Measurements from ENCODE around the gene GNMT.
"Not testable (repeated sequence)": the region's sequence is repeated elsewhere in the genome, so short reads cannot be mapped to it uniquely, and the experiment has no call there.

GNMT gene

GRCh38 chr6:42984924-42985475 lies 24.4 kb downstream of the GNMT start:
- FAIRE-seq (peak; percentile 28), DNase-seq (ENCODE audit: insufficient read length, low spot score) (no peak)
- no peak for TF ChIP-seq POLR2A (IDR thresholded peaks at IDR 0.05; ENCODE audit: low read depth, low read length)

DNA sequence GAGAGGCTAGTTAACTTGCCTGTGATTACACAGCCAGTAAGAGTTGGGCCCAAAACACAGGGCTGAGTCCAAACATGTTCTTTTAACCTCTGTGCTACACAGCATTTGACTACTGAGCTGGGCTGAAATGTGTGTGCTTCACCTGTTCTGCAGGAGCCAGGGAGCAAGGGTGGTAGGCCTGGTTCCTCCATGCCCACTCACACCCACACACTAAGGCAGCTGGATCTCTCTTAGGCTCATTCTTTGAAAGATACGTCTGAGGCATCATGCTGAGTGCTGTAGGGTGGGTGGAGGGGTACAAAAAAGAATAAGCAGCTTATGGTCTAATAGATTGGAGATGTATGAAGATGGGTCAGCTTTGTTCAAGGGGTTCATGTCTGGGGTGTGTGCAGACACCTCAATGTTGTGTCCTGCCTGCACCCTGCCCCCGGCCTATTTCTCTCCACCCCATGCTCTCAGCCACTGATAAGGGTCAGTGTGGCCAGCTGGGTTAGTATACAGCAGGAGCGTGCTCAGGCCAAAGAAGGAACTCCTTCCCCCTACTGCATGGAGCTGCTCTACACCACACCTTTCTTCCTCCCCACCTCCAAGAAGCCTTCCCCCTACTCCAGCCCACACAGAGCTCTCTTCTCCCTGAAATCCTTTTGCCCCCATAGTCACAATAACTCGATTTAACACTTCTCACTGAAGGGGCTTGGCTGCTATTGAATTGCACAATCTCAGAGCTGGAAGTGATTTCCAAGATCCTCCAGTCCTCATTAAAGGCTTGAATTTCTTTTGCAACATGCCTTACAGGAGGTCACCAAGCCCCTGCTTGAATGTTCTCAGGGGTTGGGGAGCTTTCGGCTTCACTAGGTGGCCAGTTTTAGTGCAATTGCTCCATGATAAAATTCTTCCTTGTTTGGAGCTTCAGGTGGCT lies 27.2 kb downstream of the GNMT start:
- TF ChIP-seq POLR2A (IDR thresholded peaks at IDR 0.05; ENCODE audit: low read depth, low read length) (no peak), PAX5 (IDR thresholded peaks at IDR 0.05; ENCODE audit: insufficient read depth, low read length, severe bottlenecking) (no peak), POLR2AphosphoS5 (IDR thresholded peaks at IDR 0.05; ENCODE audit: low read depth, low read length) (no peak), TAF1 (IDR thresholded peaks at IDR 0.05; ENCODE audit: low read depth, low read length) (no peak), SPI1 (IDR thresholded peaks at IDR 0.05; ENCODE audit: low read depth, low read length) (no peak), POU2F2 (IDR thresholded peaks at IDR 0.05; ENCODE audit: low read depth, low read length) (no peak)
- no peak for DNase-seq (ENCODE audit: insufficient read length, low spot score)
- FAIRE-seq = no peak

- FAIRE-seq = no peak
- TF ChIP-seq SPI1 (IDR thresholded peaks at IDR 0.05; ENCODE audit: low read depth, low read length) (no peak), POLR2A (IDR thresholded peaks at IDR 0.05; ENCODE audit: low read depth, low read length) (no peak), POLR2AphosphoS5 (IDR thresholded peaks at IDR 0.05; ENCODE audit: low read depth, low read length) (no peak), POU2F2 (IDR thresholded peaks at IDR 0.05; ENCODE audit: low read depth, low read length) (no peak), PAX5 (IDR thresholded peaks at IDR 0.05; ENCODE audit: insufficient read depth, low read length, severe bottlenecking) (no peak), TAF1 (IDR thresholded peaks at IDR 0.05; ENCODE audit: low read depth, low read length) (no peak)
- no peak for DNase-seq (ENCODE audit: insufficient read length, low spot score)
Observed at GRCh38 chr6:42988486-42989020, 28.0 kb downstream of the GNMT start.

DNA sequence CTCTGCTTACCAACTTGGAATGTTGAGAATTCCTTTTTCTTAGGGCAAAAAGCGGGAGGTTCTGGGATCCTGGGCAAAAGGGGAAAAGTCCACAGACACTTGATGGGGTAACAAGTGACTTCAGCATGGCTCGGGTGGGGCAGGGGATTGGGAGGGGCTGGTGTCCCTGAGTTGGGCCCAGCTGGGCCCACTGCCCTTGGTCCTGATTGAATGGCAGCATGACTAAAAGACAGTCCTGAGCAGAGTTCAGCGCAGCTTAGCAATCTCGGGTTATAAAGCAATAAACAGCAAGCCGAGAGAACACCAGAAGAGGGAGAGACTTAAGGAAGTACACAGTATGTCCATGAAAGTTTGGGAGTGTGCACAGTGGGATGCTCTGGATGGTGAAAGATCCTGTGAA lies 29.4 kb downstream of the GNMT start:
- TF ChIP-seq POU2F2 (IDR thresholded peaks at IDR 0.05; ENCODE audit: low read depth, low read length) (no peak), TAF1 (IDR thresholded peaks at IDR 0.05; ENCODE audit: low read depth, low read length) (no peak), POLR2A (IDR thresholded peaks at IDR 0.05; ENCODE audit: low read depth, low read length) (no peak)
- FAIRE-seq = no peak
- DNase-seq (ENCODE audit: insufficient read length, low spot score) = no peak

DNA sequence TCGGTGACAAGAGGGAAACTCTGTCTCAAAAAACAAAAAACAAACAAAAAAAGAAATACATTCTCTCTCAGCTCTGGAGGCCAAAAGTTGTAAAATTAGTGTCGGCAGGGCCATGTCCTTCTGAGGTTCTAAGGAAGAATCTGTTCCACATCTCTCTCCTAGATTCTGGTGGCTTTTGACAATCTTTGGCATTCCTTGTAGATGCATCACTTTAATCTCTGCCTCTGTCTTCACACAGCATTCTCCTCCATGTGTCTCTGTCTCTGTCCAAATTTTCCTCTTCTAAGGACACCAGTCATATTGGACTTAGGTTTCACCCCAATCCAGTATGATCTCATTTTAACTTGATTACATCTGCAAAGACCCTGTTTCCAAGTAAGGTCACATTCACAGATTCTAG lies 32.9 kb downstream of the GNMT start:
- DNase-seq (ENCODE audit: insufficient read length, low spot score) = no peak
- TF ChIP-seq POU2F2 (IDR thresholded peaks at IDR 0.05; ENCODE audit: low read depth, low read length) (no peak), POLR2AphosphoS5 (IDR thresholded peaks at IDR 0.05; ENCODE audit: low read depth, low read length) (no peak), SPI1 (IDR thresholded peaks at IDR 0.05; ENCODE audit: low read depth, low read length) (no peak), TAF1 (IDR thresholded peaks at IDR 0.05; ENCODE audit: low read depth, low read length) (no peak), POLR2A (IDR thresholded peaks at IDR 0.05; ENCODE audit: low read depth, low read length) (no peak), PAX5 (IDR thresholded peaks at IDR 0.05; ENCODE audit: insufficient read depth, low read length, severe bottlenecking) (no peak)
- FAIRE-seq = no peak

DNA sequence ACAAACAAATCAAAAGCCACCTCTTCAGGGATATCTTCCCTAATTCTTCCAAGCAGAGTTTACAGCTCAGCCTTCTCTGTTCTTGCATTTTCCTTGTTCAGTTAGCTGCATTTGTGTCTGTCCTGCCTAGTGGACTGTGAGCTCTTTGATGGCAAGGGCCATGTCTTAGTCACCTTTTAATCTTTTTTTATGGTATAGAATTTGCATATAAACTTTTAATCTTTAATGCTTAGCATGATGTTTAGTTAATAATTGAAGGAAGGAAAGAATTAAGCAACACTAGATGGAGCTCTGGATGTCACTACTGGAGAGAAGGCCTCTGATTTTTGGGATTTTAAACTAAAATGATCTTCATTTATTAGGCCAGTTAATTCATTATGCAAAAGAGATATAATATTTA lies 36.0 kb downstream of the GNMT start:
- DNase-seq (ENCODE audit: insufficient read length, low spot score) (no peak), FAIRE-seq (no peak)
- TF ChIP-seq TAF1 (IDR thresholded peaks at IDR 0.05; ENCODE audit: low read depth, low read length) (no peak), POLR2AphosphoS5 (IDR thresholded peaks at IDR 0.05; ENCODE audit: low read depth, low read length) (no peak), SPI1 (IDR thresholded peaks at IDR 0.05; ENCODE audit: low read depth, low read length) (no peak), POLR2A (IDR thresholded peaks at IDR 0.05; ENCODE audit: low read depth, low read length) (no peak), POU2F2 (IDR thresholded peaks at IDR 0.05; ENCODE audit: low read depth, low read length) (no peak), PAX5 (IDR thresholded peaks at IDR 0.05; ENCODE audit: insufficient read depth, low read length, severe bottlenecking) (no peak)

DNA sequence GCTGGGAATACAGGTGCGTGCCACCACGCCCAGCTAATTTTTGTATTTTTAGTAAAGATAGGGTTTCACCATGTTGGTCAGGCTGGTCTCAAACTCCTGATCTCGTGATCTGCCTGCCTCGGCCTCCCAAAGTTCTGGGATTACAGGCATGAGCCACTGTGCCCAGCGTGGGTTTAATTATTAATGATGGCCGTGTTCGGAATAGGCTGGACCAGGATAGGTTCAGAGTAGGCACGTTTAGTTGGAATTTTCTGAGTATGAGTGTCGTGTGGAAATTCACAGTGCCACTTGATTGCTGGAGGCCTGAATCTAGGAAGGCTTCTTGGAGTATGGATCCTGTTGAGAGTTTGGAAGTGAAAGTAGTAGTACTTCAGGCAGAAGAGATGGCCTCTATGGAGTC lies 37.7 kb downstream of the GNMT start:
- DNase-seq (ENCODE audit: insufficient read length, low spot score); FAIRE-seq: not testable (repeated sequence)

DNA sequence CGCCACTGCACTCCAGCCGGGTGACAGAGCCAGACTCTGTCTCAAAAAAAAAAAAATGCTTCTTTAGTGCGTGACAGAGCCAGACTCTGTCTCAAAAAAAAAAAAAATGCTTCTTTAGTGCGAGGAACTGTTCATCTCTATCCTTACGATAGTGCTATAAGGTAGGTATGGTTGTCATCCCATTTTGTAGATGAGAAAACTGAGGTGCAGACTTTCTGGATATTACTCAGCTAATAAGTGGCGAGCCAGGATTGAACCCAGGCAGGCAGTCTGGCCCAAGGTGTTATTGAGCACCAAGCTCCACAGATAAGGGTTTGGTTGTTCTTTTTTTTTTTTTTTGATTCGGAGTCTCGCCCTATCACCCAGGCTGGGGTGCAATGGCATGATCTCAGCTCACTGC lies 41.3 kb downstream of the GNMT start:
- TF ChIP-seq TAF1 (IDR thresholded peaks at IDR 0.05; ENCODE audit: low read depth, low read length) = no peak
- no peak for TF ChIP-seq POLR2AphosphoS5 (IDR thresholded peaks at IDR 0.05; ENCODE audit: low read depth, low read length)
- no peak for TF ChIP-seq SPI1 (IDR thresholded peaks at IDR 0.05; ENCODE audit: low read depth, low read length)
- TF ChIP-seq PAX5 (IDR thresholded peaks at IDR 0.05; ENCODE audit: insufficient read depth, low read length, severe bottlenecking) = no peak
- TF ChIP-seq POU2F2 (IDR thresholded peaks at IDR 0.05; ENCODE audit: low read depth, low read length) = no peak
- no peak for TF ChIP-seq POLR2A (IDR thresholded peaks at IDR 0.05; ENCODE audit: low read depth, low read length)

GRCh38 chr6:43005844-43006243 lies 45.3 kb downstream of the GNMT start:
- TF ChIP-seq SPI1 (IDR thresholded peaks at IDR 0.05; ENCODE audit: low read depth, low read length) (no peak), POLR2A (IDR thresholded peaks at IDR 0.05; ENCODE audit: low read depth, low read length) (no peak), POLR2AphosphoS5 (IDR thresholded peaks at IDR 0.05; ENCODE audit: low read depth, low read length) (no peak)
- FAIRE-seq = peak; percentile 64
- no peak for DNase-seq (ENCODE audit: insufficient read length, low spot score)

More for the DNA sequence above, 41.3 kb downstream of the GNMT start:
- FAIRE-seq (no peak), DNase-seq (ENCODE audit: insufficient read length, low spot score) (no peak)

- no peak for DNase-seq (ENCODE audit: insufficient read length, low spot score)
- no peak for FAIRE-seq
- TF ChIP-seq TAF1 (IDR thresholded peaks at IDR 0.05; ENCODE audit: low read depth, low read length) (no peak), PAX5 (IDR thresholded peaks at IDR 0.05; ENCODE audit: insufficient read depth, low read length, severe bottlenecking) (no peak), POU2F2 (IDR thresholded peaks at IDR 0.05; ENCODE audit: low read depth, low read length) (no peak), POLR2A (IDR thresholded peaks at IDR 0.05; ENCODE audit: low read depth, low read length) (no peak), SPI1 (IDR thresholded peaks at IDR 0.05; ENCODE audit: low read depth, low read length) (no peak), POLR2AphosphoS5 (IDR thresholded peaks at IDR 0.05; ENCODE audit: low read depth, low read length) (no peak)
Observed at GRCh38 chr6:43006251-43006650, 45.7 kb downstream of the GNMT start.

All from GM12891 (cell line).